ENCODE results near the gene CNTNAP2. TPM values are rescaled to one million over a fixed set of nuclear protein-coding genes. Genes with fewer than 3 reads are reported as not detected.

CNTNAP2 gene
- total RNA-seq, 4 donors from 2014 or later, result 0.42 TPM; not detected in 3

DNA sequence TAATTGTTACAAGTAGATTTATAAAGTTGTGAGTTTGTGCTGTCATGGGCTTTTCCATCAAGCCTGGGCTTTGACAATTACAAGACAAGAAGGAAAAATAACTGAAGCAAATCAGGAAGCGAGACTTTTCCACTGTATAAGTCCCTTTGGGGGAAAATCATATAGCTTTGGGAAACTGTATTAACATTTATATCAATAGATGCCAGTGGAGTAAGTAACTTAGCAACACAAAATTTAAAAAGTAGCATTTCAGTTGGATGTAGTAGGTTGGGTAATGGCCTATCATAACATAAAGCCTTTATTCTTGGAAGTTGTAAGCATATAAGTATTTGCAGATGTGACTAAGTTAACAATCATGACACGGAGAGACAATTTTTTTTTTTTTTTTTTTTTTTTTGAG, 931.1 kb downstream of the CNTNAP2 start:
- Histone ChIP-seq H3K27me3 (no peaks in the 10 kb centered on the region), H3K27ac (no peak overlapping the region), H3K4me3 (no peak overlapping the region), H3K36me3 (no peaks in the 10 kb centered on the region), H3K4me1 (no peaks in the 10 kb centered on the region), H3K9me3 (no peaks in the 10 kb centered on the region)
- WGBS, 2 donors, result 62 to 64% methylated on average over 2 of the region's 2 CpGs
- DNase-seq (ENCODE audit: low spot score in 2 of 2), result no peak
- TF ChIP-seq POLR2A (IDR thresholded peaks at IDR 0.05), result no peak
- no peak for TF ChIP-seq EP300 (IDR thresholded peaks at IDR 0.05)
- TF ChIP-seq, protein P1, sequence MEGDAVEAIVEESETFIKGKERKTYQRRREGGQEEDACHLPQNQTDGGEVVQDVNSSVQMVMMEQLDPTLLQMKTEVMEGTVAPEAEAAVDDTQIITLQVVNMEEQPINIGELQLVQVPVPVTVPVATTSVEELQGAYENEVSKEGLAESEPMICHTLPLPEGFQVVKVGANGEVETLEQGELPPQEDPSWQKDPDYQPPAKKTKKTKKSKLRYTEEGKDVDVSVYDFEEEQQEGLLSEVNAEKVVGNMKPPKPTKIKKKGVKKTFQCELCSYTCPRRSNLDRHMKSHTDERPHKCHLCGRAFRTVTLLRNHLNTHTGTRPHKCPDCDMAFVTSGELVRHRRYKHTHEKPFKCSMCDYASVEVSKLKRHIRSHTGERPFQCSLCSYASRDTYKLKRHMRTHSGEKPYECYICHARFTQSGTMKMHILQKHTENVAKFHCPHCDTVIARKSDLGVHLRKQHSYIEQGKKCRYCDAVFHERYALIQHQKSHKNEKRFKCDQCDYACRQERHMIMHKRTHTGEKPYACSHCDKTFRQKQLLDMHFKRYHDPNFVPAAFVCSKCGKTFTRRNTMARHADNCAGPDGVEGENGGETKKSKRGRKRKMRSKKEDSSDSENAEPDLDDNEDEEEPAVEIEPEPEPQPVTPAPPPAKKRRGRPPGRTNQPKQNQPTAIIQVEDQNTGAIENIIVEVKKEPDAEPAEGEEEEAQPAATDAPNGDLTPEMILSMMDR (IDR thresholded peaks at IDR 0.05), result no peak

GRCh38 chr7:147048864-147049263, 932.3 kb downstream of the CNTNAP2 start:
- Histone ChIP-seq H3K27ac (no peak overlapping the region), H3K9me3 (no peaks in the 10 kb centered on the region), H3K4me1 (no peaks in the 10 kb centered on the region), H3K4me3 (no peak overlapping the region), H3K36me3 (no peaks in the 10 kb centered on the region), H3K27me3 (no peaks in the 10 kb centered on the region)
- WGBS, 2 donors, result 79 to 86% methylated on average over 5 of the region's 5 CpGs
- TF ChIP-seq, protein P1 (IDR thresholded peaks at IDR 0.05), result no peak
- no peak for TF ChIP-seq EP300 (IDR thresholded peaks at IDR 0.05)
- no peak for TF ChIP-seq POLR2A (IDR thresholded peaks at IDR 0.05)
- DNase-seq (ENCODE audit: low spot score in 2 of 2), result no peak

DNA sequence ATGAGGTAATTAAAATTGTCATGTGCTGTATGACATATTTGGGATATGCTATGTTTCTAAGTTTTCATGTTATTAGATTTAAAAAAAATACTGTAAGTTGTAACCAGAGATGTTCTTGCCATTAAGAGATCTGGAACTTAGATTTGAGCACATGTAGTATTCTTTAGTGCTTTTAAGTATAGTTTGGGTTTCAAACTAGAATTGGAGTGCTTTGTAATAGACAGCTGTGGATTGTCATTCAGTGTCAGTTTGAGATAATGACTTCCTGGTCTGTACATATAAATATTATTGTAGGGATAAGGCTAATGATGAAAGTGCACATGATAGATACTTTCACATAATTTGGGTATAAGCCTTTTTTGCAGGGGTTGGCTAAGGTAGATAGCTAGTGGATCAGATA, 936.2 kb downstream of the CNTNAP2 start:
- Histone ChIP-seq H3K4me3 (no peak overlapping the region), H3K9me3 (no peaks in the 10 kb centered on the region), H3K27ac (no peak overlapping the region), H3K36me3 (no peaks in the 10 kb centered on the region), H3K27me3 (no peaks in the 10 kb centered on the region), H3K4me1 (no peaks in the 10 kb centered on the region)
- DNase-seq (ENCODE audit: low spot score in 2 of 2), result no peak
- TF ChIP-seq, protein P1 (IDR thresholded peaks at IDR 0.05), result no peak
- TF ChIP-seq POLR2A (IDR thresholded peaks at IDR 0.05), result no peak
- TF ChIP-seq EP300 (IDR thresholded peaks at IDR 0.05), result no peak

- Histone ChIP-seq H3K27me3 (no peaks in the 10 kb centered on the region), H3K36me3 (no peaks in the 10 kb centered on the region), H3K9me3 (no peaks in the 10 kb centered on the region), H3K4me1 (no peaks in the 10 kb centered on the region), H3K4me3 (no peak overlapping the region), H3K27ac (no peak overlapping the region)
- 70 to 77% methylated on average over 5 of the region's 5 CpGs for WGBS, 2 donors
- TF ChIP-seq, protein P1 (IDR thresholded peaks at IDR 0.05), result no peak
- TF ChIP-seq EP300 (IDR thresholded peaks at IDR 0.05) (no peak), POLR2A (IDR thresholded peaks at IDR 0.05) (no peak)
- no peak for DNase-seq (ENCODE audit: low spot score in 2 of 2)
These were observed 937.1 kb downstream of the CNTNAP2 start for GRCh38 chr7:147053746-147054145.

- 96% methylated on average over 3 of the region's 3 CpGs for WGBS, 2 donors
These were observed 943.5 kb downstream of the CNTNAP2 start for GRCh38 chr7:147060070-147060469.

More at GRCh38 chr7:147060070-147060469, 943.5 kb downstream of the CNTNAP2 start:
- no peaks in the 10 kb centered on the region for H3K9me3 ChIP-seq
- no peak for DNase-seq (ENCODE audit: low spot score in 2 of 2)
- TF ChIP-seq EP300 (IDR thresholded peaks at IDR 0.05) (no peak), POLR2A (IDR thresholded peaks at IDR 0.05) (no peak)
- TF ChIP-seq, protein P1 (IDR thresholded peaks at IDR 0.05), result no peak
- no peaks in the 10 kb centered on the region for H3K4me1 ChIP-seq
- H3K4me3 ChIP-seq, result no peak overlapping the region
- no peaks in the 10 kb centered on the region for H3K27me3 ChIP-seq
- no peak overlapping the region for H3K27ac ChIP-seq
- no peaks in the 10 kb centered on the region for H3K36me3 ChIP-seq

Measured in tibial nerve (tissue), 4 donors.